Right cardiac atrium (tissue), 5 donors: Measurements from ENCODE around the gene SNCA. TPM values are rescaled to one million over a fixed set of nuclear protein-coding genes. Genes with fewer than 3 reads are reported as not detected.

ENCODE experiments used
- ATAC-seq, 2 donors: fragments of 200-7000 bp; cut with Tn5 transposase; one replicate each; pipeline versions ENCODE4 v1.8.0 to v1.9.1; 2020; ENCODE audit warnings: moderate library complexity in 2 of 2, mild to moderate bottlenecking in 1 of 2
- DNase-seq, 3 donors: peaks; one replicate each; pipeline ENCODE4 v3.0.0-alpha.2; 2020
- H3K27ac ChIP-seq: one replicate; pipeline ENCODE4 v1.5.1; 2013; ENCODE audit warnings: mild to moderate bottlenecking, low read length, control low read depth, moderate library complexity
- H3K27me3 ChIP-seq: one replicate; pipeline ENCODE4 v1.6.1; 2013; ENCODE audit not compliant: control insufficient read depth, insufficient read depth
- H3K4me1 ChIP-seq: one replicate; pipeline ENCODE4 v1.6.1; 2013; ENCODE audit warnings: low read length; ENCODE audit not compliant: control insufficient read depth, insufficient read depth
- H3K4me3 ChIP-seq: one replicate; pipeline ENCODE4 v1.5.1; 2013; ENCODE audit warnings: low read length, control low read depth
- H3K9me3 ChIP-seq: one replicate; pipeline ENCODE4 v1.6.1; 2013; ENCODE audit warnings: low read length; ENCODE audit not compliant: control insufficient read depth
- WGBS: extraction: QIAGEN DNeasy Blood & Tissue Kit; methylation state at CpG from one replicate; pipeline ENCODE4 v1.1.7; 2013; 5-methylcytosine and 5-hydroxymethylcytosine counted together
- intact Hi-C, 4 donors: fragments of 100-400 bp; cut with DNase I; formaldehyde crosslinking; loops; one replicate each; pipeline versions ENCODE4 v1.11.0 to v1.14.0; 2022 to 2023
- polyA plus RNA-seq: library from polyadenylated mRNA; stranded (reverse); fragments of 200-250 nt; gene quantifications from one replicate; pipeline ENCODE4 v1.2.3, GENCODE V29; 2013
- total RNA-seq, 4 donors: library from RNA; stranded (reverse); fragmentation: NEBNext Ultra II Directional; extraction: Animal tissue kit (Norgen Biotek cat#: 25700); gene quantifications; one replicate each; pipeline ENCODE4 v1.2.1, GENCODE V29; 2021
- donor health status: healthy with polysubstance abuse.
- donor health status: DM: no; HTN: yes; CAD: no.
- donor health status: DM: no; HTN: no; CAD: no.
- donor health status: DM: no; HTN: yes; CAD: no; lungs with severe emphysema.
- donor health status: DM: yes; HTN: yes; CAD: no.

Gene SNCA
- total and polyA plus RNA-seq, 5 donors = 6.0 to 13.2 (median 6.9) TPM

DNA sequence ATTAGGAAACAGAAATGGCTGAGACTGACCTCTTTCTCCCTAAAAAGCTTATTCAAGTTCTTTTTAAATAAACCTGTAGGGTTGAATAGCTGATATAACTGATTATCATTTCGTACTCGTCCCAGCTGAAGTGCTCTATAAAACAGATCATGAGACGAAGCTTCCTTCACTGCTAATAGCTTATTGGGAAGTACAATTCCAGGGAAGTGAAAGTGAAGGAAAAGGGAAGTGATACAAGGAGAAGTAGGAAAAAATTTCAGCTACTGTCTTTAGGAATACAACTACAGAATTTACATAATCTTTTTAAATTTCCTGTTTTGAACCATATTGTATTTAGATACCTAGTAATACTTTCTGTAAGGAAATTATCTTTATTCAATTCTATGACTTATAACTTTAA is 103.0 kb downstream of the SNCA start:
- H3K4me1 ChIP-seq = no peaks in the 10 kb centered on the region
- DNase-seq = no peak
- no peak overlapping the region for H3K27ac ChIP-seq
- no peak for ATAC-seq
- intact Hi-C loops = no loop called here
- no peaks in the 10 kb centered on the region for H3K9me3 ChIP-seq
- no peak overlapping the region for H3K4me3 ChIP-seq
- H3K27me3 ChIP-seq = no peaks in the 10 kb centered on the region
- WGBS = 70% methylated on average over 3 of the region's 3 CpGs

DNA sequence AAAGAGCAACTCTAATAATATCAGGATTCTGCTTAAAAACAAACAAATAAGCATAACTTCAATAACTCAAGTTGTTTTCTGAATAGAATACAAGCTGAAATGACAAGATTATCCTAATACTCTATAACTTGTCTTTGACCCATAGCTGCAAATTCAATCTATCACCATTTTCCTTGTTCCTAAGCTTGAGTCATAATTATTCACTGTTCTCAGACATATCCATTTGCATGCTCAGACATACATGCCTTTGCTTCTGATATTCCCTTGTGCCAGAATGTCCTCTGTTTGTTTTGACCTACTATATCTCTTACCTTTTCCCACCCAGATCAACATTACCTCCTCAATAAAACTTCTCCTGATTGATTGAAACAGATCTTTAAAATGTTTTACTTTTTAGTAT is 109.7 kb downstream of the SNCA start:
- ATAC-seq (no peak), DNase-seq (no peak)
- intact Hi-C loops = loop anchor here in 1 of 4 donors (10.0 kb wide), 1 partner anchor 382 kb away; no protein-coding TSS in a partner anchor
- Histone ChIP-seq H3K27me3 (no peaks in the 10 kb centered on the region), H3K9me3 (no peaks in the 10 kb centered on the region), H3K4me3 (no peak overlapping the region), H3K27ac (no peak overlapping the region), H3K4me1 (no peaks in the 10 kb centered on the region)

DNA sequence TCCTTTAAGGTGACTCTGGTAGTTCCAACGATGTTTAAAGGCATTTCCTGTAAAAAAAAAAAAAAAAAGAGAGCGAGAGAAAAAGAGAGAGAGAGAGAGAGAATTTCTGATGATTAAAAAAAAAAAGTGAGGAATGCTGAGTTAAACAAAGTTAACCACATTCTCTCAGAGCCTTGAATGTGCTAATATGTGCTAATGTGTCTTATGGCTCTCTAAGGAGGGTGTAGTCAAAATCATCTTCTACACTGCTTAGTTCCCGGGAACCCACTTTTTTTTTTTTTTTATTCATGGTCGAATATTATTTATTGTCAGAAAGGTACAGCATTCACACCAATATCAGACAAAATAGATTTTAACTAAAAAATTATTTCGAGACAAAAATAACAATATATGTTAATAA is 111.7 kb downstream of the SNCA start:
- intact Hi-C loops = loop anchor here in 1 of 4 donors (10.0 kb wide), 1 partner anchor 380 kb away; no protein-coding TSS in a partner anchor
- Histone ChIP-seq H3K27ac (no peak overlapping the region), H3K4me1 (no peaks in the 10 kb centered on the region), H3K4me3 (no peak overlapping the region), H3K27me3 (no peaks in the 10 kb centered on the region), H3K9me3 (no peaks in the 10 kb centered on the region)
- no peak for ATAC-seq
- no peak for DNase-seq
- 74% methylated on average over 4 of the region's 5 CpGs for WGBS

DNA sequence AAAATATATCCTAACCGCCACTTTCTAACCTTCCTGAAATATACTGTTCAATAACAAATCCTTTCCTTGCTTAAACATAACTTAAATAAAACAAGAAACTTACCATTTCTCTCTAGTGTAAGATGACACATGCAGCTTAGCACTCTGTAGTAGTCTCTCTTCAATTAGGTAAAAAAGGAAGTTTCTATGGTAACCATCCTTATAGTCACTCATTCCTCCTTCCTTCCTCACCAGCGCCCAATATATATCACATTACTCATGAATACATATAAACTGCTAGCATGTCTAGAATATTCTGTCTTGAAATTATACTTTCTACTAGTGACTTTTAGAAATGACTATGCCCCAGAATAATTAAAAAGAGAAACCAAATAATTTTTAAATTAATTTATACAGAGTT is 112.2 kb downstream of the SNCA start:
- no peaks in the 10 kb centered on the region for H3K27me3 ChIP-seq
- no peak for ATAC-seq
- no peaks in the 10 kb centered on the region for H3K4me1 ChIP-seq
- intact Hi-C loops = loop anchor here in 1 of 4 donors (10.0 kb wide), 1 partner anchor 380 kb away; no protein-coding TSS in a partner anchor
- no peak overlapping the region for H3K4me3 ChIP-seq
- DNase-seq = no peak
- no peak overlapping the region for H3K27ac ChIP-seq
- H3K9me3 ChIP-seq = no peaks in the 10 kb centered on the region
- 88% methylated on average over 2 of the region's 2 CpGs for whole genome bisulfite sequencing

DNA sequence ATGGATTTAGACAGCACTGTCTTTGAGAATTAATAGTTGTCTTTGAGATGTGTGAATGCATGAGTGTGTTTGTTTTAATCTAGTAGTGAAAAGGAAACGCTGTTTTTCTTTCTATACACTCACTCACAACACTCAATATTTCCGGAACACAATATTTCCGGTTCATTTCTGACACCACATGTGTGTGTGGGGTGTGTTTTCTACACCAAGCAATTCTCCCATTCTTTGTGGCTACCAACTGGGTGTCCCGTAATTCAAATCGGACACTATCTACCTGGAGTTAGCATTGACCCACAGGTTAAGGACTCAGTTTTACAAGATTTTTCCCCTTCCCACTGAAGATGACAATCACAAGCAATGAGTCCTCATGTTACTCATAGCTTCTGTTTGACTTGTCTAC is 113.9 kb downstream of the SNCA start:
- ATAC-seq = no peak
- H3K9me3 ChIP-seq = no peaks in the 10 kb centered on the region
- intact Hi-C loops = loop anchor here in 1 of 4 donors (10.0 kb wide), 1 partner anchor 378 kb away; no protein-coding TSS in a partner anchor

DNA sequence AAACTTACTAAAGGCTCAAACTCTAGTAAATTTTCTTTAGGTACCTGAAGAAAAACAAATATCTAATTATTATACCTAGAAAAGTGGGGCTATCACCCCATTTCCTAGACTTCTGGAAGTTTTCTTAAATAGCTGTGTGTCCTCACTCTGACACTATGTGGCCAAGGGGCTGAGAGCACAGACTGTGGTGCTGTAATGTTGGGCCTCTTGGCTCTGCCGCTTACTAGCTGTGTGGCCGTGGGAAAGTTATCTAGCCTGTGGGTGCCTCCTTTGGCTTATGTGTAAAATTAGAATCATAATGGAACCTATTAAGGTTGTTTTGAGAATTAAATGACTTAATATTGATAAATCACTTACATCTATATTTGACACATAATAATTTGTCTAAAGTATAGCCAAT is 114.4 kb downstream of the SNCA start:
- DNase-seq (no peak), ATAC-seq (no peak)
- H3K4me1 ChIP-seq = no peaks in the 10 kb centered on the region
- H3K9me3 ChIP-seq = no peaks in the 10 kb centered on the region
- no peak overlapping the region for H3K27ac ChIP-seq
- no peaks in the 10 kb centered on the region for H3K27me3 ChIP-seq
- intact Hi-C loops = loop anchor here in 1 of 4 donors (10.0 kb wide), 1 partner anchor 378 kb away; no protein-coding TSS in a partner anchor
- WGBS = 79% methylated on average over 2 of the region's 2 CpGs
- H3K4me3 ChIP-seq = no peak overlapping the region

More for the DNA sequence above, 113.9 kb downstream of the SNCA start:
- 84% methylated on average over 5 of the region's 5 CpGs for WGBS
- Histone ChIP-seq H3K4me1 (no peaks in the 10 kb centered on the region), H3K27ac (no peak overlapping the region), H3K4me3 (no peak overlapping the region), H3K27me3 (no peaks in the 10 kb centered on the region)
- DNase-seq = no peak

DNA sequence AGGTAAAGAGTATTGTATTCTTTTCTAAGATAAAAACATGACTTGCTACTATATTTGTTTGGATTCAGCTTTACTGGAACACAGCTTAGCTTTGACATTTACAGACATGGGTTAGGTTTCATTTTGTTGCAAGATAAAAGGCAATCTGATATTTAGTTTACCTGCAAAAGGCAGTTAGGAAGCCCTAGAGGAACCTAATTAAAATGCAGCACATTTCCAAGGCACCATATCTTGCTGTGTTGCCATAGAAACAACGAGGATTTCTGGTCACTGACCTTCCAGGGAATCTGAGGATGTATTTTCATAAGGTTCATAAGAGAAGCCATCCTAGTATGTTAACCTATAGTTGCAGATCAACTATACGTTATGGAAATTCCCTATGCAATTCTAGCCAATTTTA is 116.0 kb downstream of the SNCA start:
- H3K4me3 ChIP-seq = no peak overlapping the region
- intact Hi-C loops = loop anchor here in 1 of 4 donors (10.0 kb wide), 1 partner anchor 376 kb away; no protein-coding TSS in a partner anchor
- ATAC-seq = no peak
- 68% methylated on average over 2 of the region's 2 CpGs for WGBS
- no peak for DNase-seq
- H3K27ac ChIP-seq = no peak overlapping the region
- no peaks in the 10 kb centered on the region for H3K27me3 ChIP-seq
- no peaks in the 10 kb centered on the region for H3K4me1 ChIP-seq
- H3K9me3 ChIP-seq = no peaks in the 10 kb centered on the region

DNA sequence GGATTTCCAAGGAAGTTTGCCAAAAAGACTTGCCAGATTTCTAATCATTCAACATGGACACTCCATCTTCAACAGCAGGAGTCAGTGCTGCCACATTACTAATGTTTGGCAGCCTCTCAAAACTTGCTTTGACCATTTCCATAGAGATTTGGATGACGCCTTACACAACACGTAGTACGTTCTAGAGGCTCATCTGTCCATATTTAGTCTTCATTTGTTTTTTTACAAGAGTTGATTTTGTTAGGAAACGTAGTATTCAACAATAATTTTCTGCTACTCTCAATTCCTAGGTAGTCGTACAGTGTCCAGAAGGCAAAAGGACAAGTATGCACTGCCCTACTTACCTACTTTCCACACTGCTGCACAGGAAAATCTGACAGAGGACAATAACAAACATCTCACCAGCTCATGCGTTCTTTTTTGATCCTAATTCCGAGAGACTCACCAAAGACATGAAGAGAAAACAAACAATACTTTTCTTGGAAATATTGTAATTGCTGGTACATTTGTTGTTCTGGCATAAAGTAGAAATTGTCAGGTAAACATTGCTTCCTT is 117.3 kb downstream of the SNCA start:
- WGBS = 80% methylated on average over 7 of the region's 7 CpGs
- ATAC-seq = no peak
- Histone ChIP-seq H3K9me3 (no peaks in the 10 kb centered on the region), H3K27me3 (no peaks in the 10 kb centered on the region), H3K4me1 (no peaks in the 10 kb centered on the region), H3K27ac (no peak overlapping the region), H3K4me3 (no peak overlapping the region)
- intact Hi-C loops = loop anchor here in 1 of 4 donors (10.0 kb wide), 1 partner anchor 375 kb away; no protein-coding TSS in a partner anchor
- no peak for DNase-seq

DNA sequence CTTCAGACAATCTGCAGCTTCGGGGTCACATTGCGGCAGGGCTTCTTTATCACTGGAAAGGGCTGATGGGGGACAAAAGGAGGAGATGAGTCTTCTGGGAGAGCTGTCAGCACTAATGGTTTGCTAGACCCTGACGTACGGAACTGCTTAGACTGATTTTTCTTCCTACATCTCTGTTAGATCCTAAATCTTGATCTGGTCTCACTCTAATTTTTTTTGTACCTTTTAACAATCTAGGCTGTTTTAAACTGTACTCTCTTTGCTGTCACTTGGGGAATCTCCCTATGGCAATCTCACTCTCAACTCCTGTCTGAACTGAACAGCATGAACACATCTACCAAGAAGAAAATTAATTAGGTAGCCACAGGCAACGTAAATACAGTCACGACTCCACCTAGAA is 120.1 kb downstream of the SNCA start:
- Histone ChIP-seq H3K27ac (no peak overlapping the region), H3K4me3 (no peak overlapping the region), H3K27me3 (no peaks in the 10 kb centered on the region), H3K9me3 (no peaks in the 10 kb centered on the region), H3K4me1 (no peaks in the 10 kb centered on the region)
- ATAC-seq (no peak), DNase-seq (no peak)
- intact Hi-C loops = no loop called here
- 72% methylated on average over 6 of the region's 6 CpGs for WGBS

DNA sequence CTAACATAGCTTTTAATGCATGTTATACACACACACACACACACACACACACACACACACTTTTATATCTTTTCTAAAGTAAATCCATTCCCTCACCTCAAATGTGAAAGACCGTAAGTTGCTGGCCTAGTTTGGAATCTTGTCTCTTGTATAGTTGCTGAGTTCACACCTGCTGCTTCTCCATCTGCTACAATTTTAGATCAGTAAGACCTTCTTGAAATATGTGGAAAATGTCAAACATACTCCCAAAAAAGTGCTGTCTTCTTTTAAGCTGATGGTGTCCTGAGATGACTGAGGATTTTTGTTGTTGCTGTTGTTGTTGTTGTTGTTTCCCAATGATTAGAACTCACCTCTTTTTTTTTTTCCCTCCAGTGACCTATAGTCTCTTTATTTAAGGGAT is 121.3 kb downstream of the SNCA start:
- H3K4me3 ChIP-seq = no peak overlapping the region
- no peaks in the 10 kb centered on the region for H3K9me3 ChIP-seq
- intact Hi-C loops = no loop called here
- no peak overlapping the region for H3K27ac ChIP-seq
- ATAC-seq (no peak), DNase-seq (no peak)
- H3K4me1 ChIP-seq = no peaks in the 10 kb centered on the region
- H3K27me3 ChIP-seq = no peaks in the 10 kb centered on the region
- whole genome bisulfite sequencing = 97% methylated on average over 1 of the region's 1 CpG

DNA sequence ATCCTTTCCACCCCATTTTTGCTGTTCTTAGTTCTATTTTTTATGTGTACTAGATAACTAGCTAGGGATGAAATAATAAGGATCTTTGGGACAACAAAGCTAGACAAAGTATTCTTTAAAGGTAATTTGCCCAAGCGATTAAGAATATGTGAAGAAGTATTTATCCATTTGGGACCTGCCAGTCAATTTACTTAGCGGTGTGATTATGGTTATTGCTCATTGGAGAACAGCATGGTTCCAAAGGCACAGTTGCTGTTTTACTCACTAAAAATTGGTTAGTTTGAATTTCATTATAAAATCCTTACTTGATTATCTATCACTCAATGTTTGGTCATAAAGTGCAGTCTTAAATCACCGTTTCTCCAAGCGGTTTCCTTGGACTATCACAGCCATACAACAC is 124.1 kb downstream of the SNCA start:
- no peaks in the 10 kb centered on the region for H3K9me3 ChIP-seq
- peaks cover 3% of the 10 kb centered on the region for H3K4me1 ChIP-seq
- no peak for DNase-seq
- H3K27ac ChIP-seq = no peak overlapping the region
- no peaks in the 10 kb centered on the region for H3K27me3 ChIP-seq
- intact Hi-C loops = no loop called here
- ATAC-seq = no peak
- 93% methylated on average over 4 of the region's 4 CpGs for WGBS
- H3K4me3 ChIP-seq = no peak overlapping the region

DNA sequence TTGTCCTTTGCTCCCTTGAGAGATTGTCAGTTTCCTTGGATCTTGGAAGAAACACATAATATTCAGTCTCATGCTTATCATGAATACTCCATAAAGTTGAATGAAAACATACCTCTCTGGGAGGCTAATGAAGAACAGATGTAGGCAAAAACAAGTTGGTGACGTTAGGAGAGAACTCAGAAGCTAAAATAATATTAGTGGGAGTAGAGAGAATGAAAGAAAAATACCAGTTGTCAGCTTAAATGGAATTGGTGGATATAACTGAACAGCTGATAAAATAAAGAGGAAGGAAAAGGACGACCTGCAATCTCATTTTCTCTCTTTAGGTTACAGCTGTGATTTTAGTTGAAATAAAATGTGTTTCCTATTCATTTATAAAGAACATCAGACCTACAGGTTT is 124.8 kb downstream of the SNCA start:
- H3K27me3 ChIP-seq = no peaks in the 10 kb centered on the region
- H3K27ac ChIP-seq = no peak overlapping the region
- no peak overlapping the region for H3K4me3 ChIP-seq
- DNase-seq (no peak), ATAC-seq (no peak)
- intact Hi-C loops = no loop called here
- H3K9me3 ChIP-seq = no peaks in the 10 kb centered on the region
- WGBS = 26% methylated on average over 2 of the region's 2 CpGs
- H3K4me1 ChIP-seq = peaks cover 3% of the 10 kb centered on the region
